Erythroblast (primary cell): Measurements from ENCODE around the gene TRIO.

Experiments used
- GATA1 ChIP-seq: IDR thresholded peaks from 2 replicates; pipeline ENCODE4 v1.6.1; 2011; ENCODE audit warnings: low read depth, mild to moderate bottlenecking, control low read depth, low read length, moderate library complexity
- POLR2A ChIP-seq: IDR thresholded peaks from 2 replicates; pipeline ENCODE4 v1.6.1; 2011; ENCODE audit warnings: mild to moderate bottlenecking, low read length

- TF ChIP-seq POLR2A (no peak), GATA1 (no peak)
Measured at GRCh38 chr5:14123551-14123950, 19.6 kb upstream of the TRIO start.
